Loucy (cell line): ENCODE data around the gene EBF3.

ENCODE experiments used
- H2AFZ ChIP-seq: fragments of 200-600 bp; sonication (generic); 2 replicates; pipeline ENCODE4 v1.6.0; 2016; ENCODE audit warnings: antibody characterized with exemption, mild to moderate bottlenecking, low read length, moderate library complexity
- H3F3A ChIP-seq: fragments of 200-600 bp; 2 replicates; pipeline ENCODE4 v1.6.0; 2016; ENCODE audit warnings: antibody characterized with exemption, low read depth, mild to moderate bottlenecking
- H3K27me3 ChIP-seq: fragments of 200-600 bp; sonication (generic); 2 replicates; pipeline ENCODE4 v1.6.1; 2014; ENCODE audit warnings: low read length, mild to moderate bottlenecking; ENCODE audit not compliant: insufficient read depth, poor library complexity, severe bottlenecking
- H3K36me3 ChIP-seq: fragments of 200-600 bp; sonication (generic); 2 replicates; pipeline ENCODE4 v1.6.1; 2016; ENCODE audit warnings: low read length; ENCODE audit not compliant: insufficient read depth
- H3K4me1 ChIP-seq: fragments of 200-600 bp; sonication (generic); 2 replicates; pipeline ENCODE4 v1.5.1; 2014; ENCODE audit warnings: low read length, mild to moderate bottlenecking; ENCODE audit not compliant: insufficient read depth, poor library complexity, severe bottlenecking
- H3K4me2 ChIP-seq: fragments of 200-600 bp; sonication (generic); 2 replicates; pipeline ENCODE4 v1.6.0; 2014; ENCODE audit warnings: antibody characterized with exemption, low read length, low read depth, mild to moderate bottlenecking; ENCODE audit not compliant: poor library complexity, severe bottlenecking
- H3K4me3 ChIP-seq: fragments of 200-600 bp; sonication (generic); 2 replicates; pipeline ENCODE4 v1.5.1; 2014; ENCODE audit warnings: low read length, mild to moderate bottlenecking, mixed read lengths; ENCODE audit not compliant: poor library complexity, severe bottlenecking
- H3K79me2 ChIP-seq: fragments of 200-600 bp; sonication (generic); 2 replicates; pipeline ENCODE4 v1.6.1; 2014; ENCODE audit warnings: low read length; ENCODE audit not compliant: insufficient read depth
- H3K9ac ChIP-seq: fragments of 200-600 bp; sonication (generic); 2 replicates; pipeline ENCODE4 v1.6.0; 2014; ENCODE audit warnings: mild to moderate bottlenecking, low read depth, low read length, moderate library complexity; ENCODE audit not compliant: poor library complexity, severe bottlenecking
- H3K9me2 ChIP-seq: fragments of 200-600 bp; sonication (generic); replicated peaks from 2 replicates; pipeline ENCODE4 v1.6.1; 2016; ENCODE audit warnings: low read depth, low read length, mixed read lengths
- H3K9me3 ChIP-seq: fragments of 200-600 bp; sonication (generic); 2 replicates; pipeline ENCODE4 v1.6.1; 2014; ENCODE audit warnings: mild to moderate bottlenecking, antibody characterized with exemption, low read length, low read depth; ENCODE audit not compliant: insufficient read depth
- H4K20me1 ChIP-seq: fragments of 200-600 bp; sonication (generic); 2 replicates; pipeline ENCODE4 v1.6.0; 2014; ENCODE audit warnings: antibody characterized with exemption, low read length, mild to moderate bottlenecking; ENCODE audit not compliant: insufficient read depth, poor library complexity, severe bottlenecking
- CTCF ChIP-seq: fragments of 200-600 bp; sonication (generic); conservative IDR thresholded peaks from 2 replicates; pipeline ENCODE4 v1.5.1; 2014; ENCODE audit warnings: mild to moderate bottlenecking, antibody characterized with exemption, low read length
- EZH2phosphoT487 ChIP-seq: fragments of 200-600 bp; IDR thresholded peaks from 2 replicates; pipeline ENCODE4 v1.6.1; 2018; ENCODE audit warnings: antibody characterized with exemption, mild to moderate bottlenecking, moderate library complexity, borderline replicate concordance

Gene EBF3

GRCh38 chr10:129904323-129904722 is 59.8 kb downstream of the EBF3 start:
- no peak overlapping the region for H2AFZ ChIP-seq
- H3K27me3 ChIP-seq = no peaks in the 10 kb centered on the region
- no peaks in the 10 kb centered on the region for H3F3A ChIP-seq
- H3K4me1 ChIP-seq = no peaks in the 10 kb centered on the region
- H3K4me3 ChIP-seq = no peak overlapping the region
- H4K20me1 ChIP-seq = no peaks in the 10 kb centered on the region
- TF ChIP-seq CTCF (no peak), EZH2phosphoT487 (no peak)
- H3K79me2 ChIP-seq = no peaks in the 10 kb centered on the region
- H3K4me2 ChIP-seq = no peak overlapping the region
- no peaks in the 10 kb centered on the region for H3K9me3 ChIP-seq
- no peaks in the 10 kb centered on the region for H3K9me2 ChIP-seq
- H3K9ac ChIP-seq = no peak overlapping the region
- H3K36me3 ChIP-seq = no peaks in the 10 kb centered on the region

DNA sequence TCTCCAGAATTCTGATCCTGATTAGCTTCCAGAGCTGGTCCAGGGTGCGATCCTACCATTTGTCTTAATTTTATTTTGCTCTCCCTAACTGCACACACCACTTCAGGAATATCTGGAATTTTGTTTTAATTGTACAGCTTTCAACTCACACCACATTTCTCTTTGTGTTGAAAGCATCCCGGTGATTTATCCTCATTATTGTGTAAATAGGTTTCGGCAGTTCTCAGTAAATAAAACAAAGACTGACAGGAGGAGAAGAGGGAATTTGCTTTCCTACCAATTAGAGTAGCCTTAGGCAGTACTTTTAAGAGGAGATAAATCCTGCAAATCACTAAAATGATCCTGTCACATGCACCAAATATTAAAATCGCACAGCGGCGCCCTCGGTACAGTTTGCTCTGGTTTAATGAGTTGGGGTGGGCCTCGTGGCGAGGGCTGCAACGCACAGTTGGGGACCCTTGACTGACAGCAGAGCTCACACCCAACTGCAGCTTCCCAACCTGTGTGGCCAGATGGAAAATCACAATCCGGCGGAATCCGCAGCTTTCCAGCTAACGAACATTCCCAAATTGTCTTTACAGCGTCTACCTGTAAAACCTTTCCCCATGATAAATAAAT is 62.6 kb downstream of the EBF3 start:
- Histone ChIP-seq H3K9ac (no peak overlapping the region), H3K36me3 (no peaks in the 10 kb centered on the region), H3K9me3 (no peaks in the 10 kb centered on the region), H3K4me2 (no peak overlapping the region), H3F3A (no peaks in the 10 kb centered on the region), H3K4me1 (no peaks in the 10 kb centered on the region), H4K20me1 (no peaks in the 10 kb centered on the region), H3K9me2 (no peaks in the 10 kb centered on the region), H2AFZ (no peak overlapping the region), H3K4me3 (no peak overlapping the region), H3K79me2 (no peaks in the 10 kb centered on the region), H3K27me3 (no peaks in the 10 kb centered on the region)
- no peak for TF ChIP-seq EZH2phosphoT487

- Histone ChIP-seq H3K79me2 (no peaks in the 10 kb centered on the region), H3K9me3 (no peaks in the 10 kb centered on the region), H3K9me2 (no peaks in the 10 kb centered on the region), H3K4me3 (no peak overlapping the region), H2AFZ (no peak overlapping the region), H3K36me3 (no peaks in the 10 kb centered on the region), H4K20me1 (no peaks in the 10 kb centered on the region), H3K9ac (no peak overlapping the region), H3K4me1 (no peaks in the 10 kb centered on the region), H3F3A (no peaks in the 10 kb centered on the region), H3K27me3 (no peaks in the 10 kb centered on the region), H3K4me2 (no peak overlapping the region)
- no peak for TF ChIP-seq EZH2phosphoT487
- TF ChIP-seq CTCF = no peak
Observed at GRCh38 chr10:129900825-129901224, 63.2 kb downstream of the EBF3 start.
